GM18907 (cell line): ENCODE measurements around the gene HSD17B2.
"Not testable (repeated sequence)": the region's sequence is repeated elsewhere in the genome, so short reads cannot be mapped to it uniquely, and the experiment has no call there.

ENCODE experiments used
- ATAC-seq: cut with Tn5 transposase; IDR thresholded peaks from one replicate; pipeline ENCODE4 v1.9.1; 2021; ENCODE audit warnings: mild to moderate bottlenecking, moderate library complexity; ENCODE audit not compliant: unreplicated experiment

Gene HSD17B2

GRCh38 chr16:82118749-82119148, 83.7 kb downstream of the HSD17B2 start:
- no peak for ATAC-seq

DNA sequence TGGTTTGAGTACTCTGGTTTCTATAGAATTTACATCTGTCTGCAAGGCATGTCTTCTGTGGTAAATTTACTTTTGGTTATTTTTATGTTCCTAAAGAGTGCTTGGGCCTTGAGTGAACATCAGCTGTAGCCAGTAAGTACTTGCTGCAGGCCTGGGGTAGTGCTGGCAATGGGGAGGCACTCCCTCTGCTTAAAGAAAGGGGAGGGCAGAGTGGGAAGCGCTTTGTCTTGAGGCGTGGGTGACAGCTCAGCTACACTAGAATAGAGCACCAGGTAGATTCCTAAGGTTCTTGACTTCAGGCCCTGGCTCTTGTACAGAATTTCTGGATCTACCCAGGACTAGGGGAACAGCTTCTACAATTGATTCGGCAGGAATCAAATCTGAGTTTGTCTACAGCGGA, 84.4 kb downstream of the HSD17B2 start:
- no peak for ATAC-seq

DNA sequence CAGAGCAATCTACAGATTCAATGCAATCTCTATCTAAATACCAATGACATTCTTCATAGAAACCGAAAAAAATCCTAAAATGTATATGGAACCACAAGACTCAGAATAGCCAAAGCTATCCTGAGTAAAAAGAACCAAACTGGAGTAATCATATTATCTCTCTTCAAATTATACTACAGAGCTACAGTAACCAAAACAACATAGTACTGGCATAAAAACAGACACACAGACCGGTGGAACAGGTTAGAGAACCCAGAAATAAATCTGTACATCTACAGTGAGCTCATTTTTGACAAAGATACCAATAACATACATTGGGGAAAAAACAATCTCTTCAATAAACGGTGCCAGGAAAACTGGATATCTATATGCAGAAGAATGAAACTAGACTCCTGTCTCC, 89.6 kb downstream of the HSD17B2 start:
- ATAC-seq, result no peak

DNA sequence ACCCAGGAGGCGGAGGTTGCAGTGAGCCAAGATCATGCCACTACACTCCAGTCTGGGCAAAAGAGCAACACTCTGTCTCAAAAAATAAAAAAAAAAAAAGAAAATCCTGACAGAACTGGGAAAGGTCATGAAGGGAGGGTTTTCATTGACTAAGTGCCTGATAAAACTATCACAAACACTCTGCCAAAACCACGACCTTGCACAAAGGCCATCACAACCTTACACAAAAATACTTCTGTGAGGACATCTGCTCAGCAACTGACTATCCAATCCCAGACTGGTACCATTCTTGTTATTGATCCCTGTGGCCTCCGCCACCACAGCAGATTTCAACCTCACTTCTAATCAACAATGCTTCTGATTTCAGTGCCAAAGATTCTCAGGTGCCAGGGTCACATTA, 94.8 kb downstream of the HSD17B2 start:
- ATAC-seq, result no peak

- no peak for ATAC-seq
Measured at GRCh38 chr16:82133798-82134197, 98.7 kb downstream of the HSD17B2 start.

- no peak for ATAC-seq
Measured at GRCh38 chr16:82134846-82135245, 99.8 kb downstream of the HSD17B2 start.

DNA sequence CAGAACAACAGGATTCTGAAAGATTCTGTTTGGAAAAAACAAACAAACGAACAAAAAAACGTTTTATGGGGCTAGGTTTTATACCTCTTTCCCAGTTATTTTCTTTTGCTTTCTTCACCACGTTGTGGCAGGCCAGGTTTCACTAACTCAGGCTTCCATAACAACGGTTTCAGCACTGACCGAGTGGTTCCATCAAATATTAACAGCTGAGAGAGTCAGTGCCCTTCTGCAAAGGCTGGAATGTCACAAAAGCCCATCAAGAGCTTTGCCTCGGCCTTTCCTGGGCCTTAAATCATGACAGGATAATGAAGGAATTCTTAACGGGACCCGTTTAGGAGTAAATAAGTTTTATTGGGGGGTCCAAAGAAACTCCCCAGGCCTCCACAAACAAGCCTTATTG, 100.8 kb downstream of the HSD17B2 start:
- no peak for ATAC-seq

DNA sequence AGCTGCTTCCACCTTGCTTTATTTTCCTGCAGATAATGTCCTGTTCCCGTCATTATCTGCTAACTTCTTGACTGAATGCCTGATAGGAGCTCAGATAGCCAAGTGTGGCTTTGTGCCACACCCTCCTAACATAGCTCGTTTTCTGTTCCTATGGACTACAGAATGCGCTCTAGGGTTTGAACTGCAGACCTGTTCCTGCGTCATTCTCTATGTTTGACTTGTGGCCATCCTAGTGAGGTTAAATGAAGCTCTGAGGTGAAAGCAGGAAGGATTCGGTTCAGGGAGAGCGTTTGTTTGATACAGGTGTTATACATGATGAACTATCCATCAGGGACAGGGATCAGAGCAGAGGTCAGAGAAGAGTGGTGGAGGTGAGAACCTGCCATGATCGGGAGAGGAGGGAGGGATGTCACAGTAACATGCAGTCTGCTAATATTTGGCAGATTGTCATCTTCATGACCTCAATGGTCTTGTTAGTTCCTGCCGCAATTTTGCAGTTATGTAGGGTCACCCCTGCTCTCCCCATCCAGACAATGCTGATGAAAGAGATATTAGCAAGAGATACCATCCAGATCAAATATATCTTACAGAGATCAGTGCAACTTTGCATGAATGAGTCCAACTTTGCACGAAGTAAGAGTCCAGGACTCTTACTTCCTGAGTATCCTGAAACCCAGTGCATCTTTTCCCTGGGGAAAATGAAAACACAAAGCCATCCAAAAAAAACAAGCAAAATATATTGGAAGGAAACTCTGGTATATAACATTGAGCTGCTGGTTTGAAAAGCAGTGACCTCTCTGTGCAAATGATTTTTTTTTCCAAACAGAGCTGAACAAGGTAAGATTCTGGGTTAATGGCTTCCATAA, 102.1 kb downstream of the HSD17B2 start:
- ATAC-seq, result no peak

- ATAC-seq, result no peak
Measured at GRCh38 chr16:82137822-82138167, 102.7 kb downstream of the HSD17B2 start.

DNA sequence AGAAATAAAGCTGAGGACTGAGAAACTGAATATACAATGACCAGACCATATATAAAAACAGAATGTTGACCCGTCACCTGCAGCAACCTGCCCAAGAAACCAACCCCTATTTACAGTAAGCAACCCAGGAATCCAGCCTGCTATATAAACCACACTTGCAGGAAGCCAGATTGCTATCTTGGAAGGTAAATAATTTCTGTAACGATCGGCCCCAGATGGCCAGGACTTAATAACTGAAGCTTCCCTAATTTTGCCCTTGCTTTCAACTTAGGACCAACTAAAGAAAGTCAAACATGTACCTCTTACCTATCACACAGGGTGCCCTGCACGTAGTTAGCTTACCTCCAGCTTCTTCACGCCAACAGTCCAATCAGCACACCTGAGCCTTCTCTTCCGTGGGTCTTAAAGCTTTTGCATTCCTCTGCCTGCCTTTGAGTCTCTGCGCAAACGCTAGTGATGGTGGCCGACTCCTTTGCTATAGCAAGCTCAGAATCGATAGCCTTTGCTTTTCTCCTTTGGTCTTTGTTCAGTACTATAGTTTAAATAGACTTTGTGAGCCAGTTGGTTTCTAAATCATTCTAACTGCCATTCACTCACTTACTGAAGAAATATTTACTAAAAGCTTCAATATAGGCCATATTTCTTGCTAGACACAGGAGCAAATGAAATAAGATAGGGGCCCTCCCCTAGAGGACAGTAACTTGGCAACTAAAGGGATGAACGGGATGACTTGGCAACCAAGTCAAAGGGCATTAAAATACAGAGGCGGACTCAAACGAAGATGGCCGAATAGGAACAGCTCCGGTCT, 103.6 kb downstream of the HSD17B2 start:
- ATAC-seq, result no peak

DNA sequence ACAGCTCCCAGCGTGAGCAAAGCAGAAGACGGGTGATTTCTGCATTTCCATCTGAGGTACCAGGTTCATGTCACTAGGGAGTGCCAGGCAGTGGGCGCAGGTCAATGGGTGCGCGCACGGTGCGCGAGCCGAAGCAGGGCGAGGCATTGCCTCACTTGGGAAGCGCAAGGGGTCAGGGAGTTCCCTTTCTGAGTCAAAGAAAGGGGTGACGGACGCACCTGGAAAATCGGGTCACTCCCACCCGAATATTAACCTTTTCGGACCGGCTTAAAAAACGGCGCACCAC, 104.2 kb downstream of the HSD17B2 start:
- not testable (repeated sequence) for ATAC-seq

DNA sequence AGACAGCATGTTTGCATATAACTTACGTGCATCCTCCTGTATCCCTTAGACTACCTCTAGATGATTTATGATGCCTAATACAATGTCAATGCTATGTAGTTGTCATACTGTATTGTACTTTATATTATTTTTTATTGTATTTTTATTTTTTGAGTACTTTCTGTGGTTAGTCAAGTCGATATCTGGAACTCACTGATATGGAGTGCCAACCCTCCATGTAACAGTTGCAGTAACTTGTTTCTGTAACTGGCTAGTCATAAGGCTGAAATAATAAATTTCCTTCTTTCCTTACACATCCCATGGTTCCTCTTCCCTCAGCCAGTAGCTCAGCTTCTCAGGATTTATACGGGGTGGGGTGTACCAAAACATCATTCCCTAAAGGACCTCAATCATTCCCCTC, 111.5 kb downstream of the HSD17B2 start:
- no peak for ATAC-seq

DNA sequence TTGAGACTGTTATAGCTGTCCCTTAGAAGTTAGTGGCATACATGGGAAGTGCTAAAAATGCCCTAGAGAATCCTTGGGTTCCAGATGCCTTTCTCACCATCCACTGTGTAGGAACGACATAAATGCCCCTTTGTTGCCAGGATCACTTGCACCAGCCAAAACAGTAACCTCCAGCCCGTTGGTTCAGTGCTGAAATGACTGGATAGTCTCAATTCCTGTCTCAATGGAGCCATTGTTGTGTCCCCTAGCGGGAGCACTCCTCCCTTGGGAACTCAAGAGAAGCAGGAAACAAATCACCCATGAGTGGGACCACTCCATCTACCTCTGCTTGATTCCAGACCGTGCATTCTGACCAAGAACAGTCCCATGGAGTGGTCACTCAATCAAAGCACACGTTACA, 111.9 kb downstream of the HSD17B2 start:
- no peak for ATAC-seq

DNA sequence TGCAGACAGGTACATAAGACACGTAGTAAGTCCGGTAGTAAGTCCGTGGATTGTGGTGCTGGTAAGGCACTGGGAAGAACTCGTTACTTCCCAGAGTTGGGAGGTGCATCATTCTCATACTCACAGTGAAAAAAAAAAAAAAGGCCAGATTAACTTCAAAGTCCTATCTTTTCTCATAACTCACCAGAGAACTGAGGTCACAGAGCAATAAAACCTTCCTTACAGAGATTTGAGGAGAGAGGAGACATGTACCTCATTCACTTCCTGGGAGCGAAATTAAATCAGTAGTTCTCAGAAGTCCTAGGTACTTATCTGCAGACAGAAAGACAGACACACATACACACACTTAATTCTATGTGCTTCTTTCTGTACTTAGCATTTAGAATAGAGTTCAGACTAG, 112.5 kb downstream of the HSD17B2 start:
- no peak for ATAC-seq
